ENCODE results near the gene TMEM218.

DNA sequence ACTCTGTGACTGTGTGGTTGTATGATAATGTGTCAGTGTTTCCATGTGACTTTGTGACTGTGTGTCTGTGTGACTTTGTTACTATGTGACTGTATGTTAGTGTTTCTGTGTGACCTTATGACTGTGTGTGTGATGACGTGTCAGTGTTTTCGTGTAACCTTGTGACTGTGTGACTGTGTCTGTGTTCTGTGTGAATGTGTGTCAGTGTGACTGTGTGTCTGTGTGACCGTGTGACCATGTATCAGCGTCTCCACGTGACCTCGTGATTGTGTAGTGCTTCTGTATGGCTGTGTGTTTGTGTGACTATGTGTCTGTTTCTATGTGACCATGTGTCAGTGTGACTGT lies 43.6 kb upstream of the TMEM218 start:
- TF ChIP-seq YY1 (IDR thresholded peaks at IDR 0.05; ENCODE audit: low read depth), result no peak
- no peak for TF ChIP-seq FOXM1 (IDR thresholded peaks at IDR 0.05; ENCODE audit: borderline replicate concordance, low read depth)
- no peak for TF ChIP-seq RAD21 (IDR thresholded peaks at IDR 0.05; ENCODE audit: low read depth)
- no peak for TF ChIP-seq TCF12 (IDR thresholded peaks at IDR 0.05; ENCODE audit: low read depth)
- TF ChIP-seq TEAD4 (IDR thresholded peaks at IDR 0.05), result no peak
- TF ChIP-seq, protein P1, sequence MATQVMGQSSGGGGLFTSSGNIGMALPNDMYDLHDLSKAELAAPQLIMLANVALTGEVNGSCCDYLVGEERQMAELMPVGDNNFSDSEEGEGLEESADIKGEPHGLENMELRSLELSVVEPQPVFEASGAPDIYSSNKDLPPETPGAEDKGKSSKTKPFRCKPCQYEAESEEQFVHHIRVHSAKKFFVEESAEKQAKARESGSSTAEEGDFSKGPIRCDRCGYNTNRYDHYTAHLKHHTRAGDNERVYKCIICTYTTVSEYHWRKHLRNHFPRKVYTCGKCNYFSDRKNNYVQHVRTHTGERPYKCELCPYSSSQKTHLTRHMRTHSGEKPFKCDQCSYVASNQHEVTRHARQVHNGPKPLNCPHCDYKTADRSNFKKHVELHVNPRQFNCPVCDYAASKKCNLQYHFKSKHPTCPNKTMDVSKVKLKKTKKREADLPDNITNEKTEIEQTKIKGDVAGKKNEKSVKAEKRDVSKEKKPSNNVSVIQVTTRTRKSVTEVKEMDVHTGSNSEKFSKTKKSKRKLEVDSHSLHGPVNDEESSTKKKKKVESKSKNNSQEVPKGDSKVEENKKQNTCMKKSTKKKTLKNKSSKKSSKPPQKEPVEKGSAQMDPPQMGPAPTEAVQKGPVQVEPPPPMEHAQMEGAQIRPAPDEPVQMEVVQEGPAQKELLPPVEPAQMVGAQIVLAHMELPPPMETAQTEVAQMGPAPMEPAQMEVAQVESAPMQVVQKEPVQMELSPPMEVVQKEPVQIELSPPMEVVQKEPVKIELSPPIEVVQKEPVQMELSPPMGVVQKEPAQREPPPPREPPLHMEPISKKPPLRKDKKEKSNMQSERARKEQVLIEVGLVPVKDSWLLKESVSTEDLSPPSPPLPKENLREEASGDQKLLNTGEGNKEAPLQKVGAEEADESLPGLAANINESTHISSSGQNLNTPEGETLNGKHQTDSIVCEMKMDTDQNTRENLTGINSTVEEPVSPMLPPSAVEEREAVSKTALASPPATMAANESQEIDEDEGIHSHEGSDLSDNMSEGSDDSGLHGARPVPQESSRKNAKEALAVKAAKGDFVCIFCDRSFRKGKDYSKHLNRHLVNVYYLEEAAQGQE (IDR thresholded peaks at IDR 0.05; ENCODE audit: low read depth), result no peak
- no peak for TF ChIP-seq EP300 (IDR thresholded peaks at IDR 0.05; ENCODE audit: borderline replicate concordance)
- no peak for TF ChIP-seq CREB1 (IDR thresholded peaks at IDR 0.05; ENCODE audit: low read depth)
